Esophagus muscularis mucosa (tissue), 4 donors: ENCODE data around the gene PRPF18.

Experiments used
- CTCF ChIP-seq, 3 experiments: fragments of 200-600 bp in 2 of 3; fragments of 450-650 bp in 1 of 3; sonication (generic) in 2 of 3; IDR thresholded peaks; one replicate each; pipeline ENCODE4 v1.5.1; 2017 to 2019; ENCODE audit warnings: antibody characterized with exemption in 3 of 3, mild to moderate bottlenecking in 2 of 3, moderate library complexity in 1 of 3
- EP300 ChIP-seq: sonication (generic); formaldehyde crosslinking; IDR thresholded peaks from one replicate; pipeline ENCODE4 v1.6.1; 2017; ENCODE audit warnings: antibody characterized with exemption
- POLR2AphosphoS5 ChIP-seq, 2 donors: sonication (generic); formaldehyde crosslinking; IDR thresholded peaks; one replicate each; pipeline ENCODE4 v1.6.1; 2017; ENCODE audit warnings: antibody characterized with exemption in 2 of 2

DNA sequence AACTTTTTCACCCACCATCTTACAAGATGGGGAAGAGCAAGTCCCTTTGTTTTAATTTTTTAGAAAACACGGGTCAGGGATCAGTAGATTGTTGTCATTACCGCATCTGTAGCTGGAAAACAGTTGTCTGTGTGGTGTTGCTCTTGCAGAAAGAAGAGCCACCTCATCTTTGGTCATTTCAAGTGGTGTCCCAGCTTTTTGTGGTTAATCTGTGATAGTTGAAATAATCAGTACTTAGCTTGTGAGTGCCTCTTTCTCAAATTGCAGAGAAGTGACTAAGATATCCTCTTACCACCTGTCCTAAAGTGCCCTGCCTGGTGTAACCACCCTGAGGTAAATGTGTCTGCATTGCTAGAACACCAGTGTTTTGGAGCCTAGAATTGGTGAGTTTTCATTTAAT is 5.5 kb downstream of the PRPF18 start:
- TF ChIP-seq CTCF (IDR thresholded peaks at IDR 0.05) = no peak
- TF ChIP-seq POLR2AphosphoS5 (IDR thresholded peaks at IDR 0.05) = no peak
- TF ChIP-seq EP300 = no peak
